Measurements from ENCODE around the gene OR51E1.

- no peak for TF ChIP-seq CTCF (IDR thresholded peaks at IDR 0.05; ENCODE audit: insufficient read depth, low read depth, low read length)
- TF ChIP-seq EZH2 (IDR thresholded peaks at IDR 0.05; ENCODE audit: insufficient read depth, low read length) = no peak
Measured at GRCh38 chr11:4682623-4683419, 39.0 kb downstream of the OR51E1 start.

Measured in astrocyte (in vitro differentiated cells and primary cell).